ENCODE measurements around the gene ZNF331.

DNA sequence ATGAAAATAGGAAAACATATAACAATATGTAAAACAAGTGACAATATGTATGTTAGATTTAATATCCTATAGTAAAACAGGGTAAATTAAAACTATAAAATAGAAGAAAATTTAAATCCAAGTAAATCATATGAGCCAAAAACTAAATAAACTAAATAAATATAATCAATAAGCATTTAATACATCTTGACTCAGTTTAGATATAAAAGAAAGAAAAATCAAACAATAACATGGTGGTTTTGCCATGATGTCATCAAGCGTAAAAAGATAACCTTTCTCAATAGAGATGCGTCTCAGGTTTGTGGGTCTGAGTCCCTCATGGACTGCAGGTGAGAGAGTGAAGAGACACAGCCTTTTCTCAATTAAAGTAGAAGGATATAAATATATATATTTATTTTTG is 26.6 kb upstream of the ZNF331 start:
- TF ChIP-seq, protein P1, sequence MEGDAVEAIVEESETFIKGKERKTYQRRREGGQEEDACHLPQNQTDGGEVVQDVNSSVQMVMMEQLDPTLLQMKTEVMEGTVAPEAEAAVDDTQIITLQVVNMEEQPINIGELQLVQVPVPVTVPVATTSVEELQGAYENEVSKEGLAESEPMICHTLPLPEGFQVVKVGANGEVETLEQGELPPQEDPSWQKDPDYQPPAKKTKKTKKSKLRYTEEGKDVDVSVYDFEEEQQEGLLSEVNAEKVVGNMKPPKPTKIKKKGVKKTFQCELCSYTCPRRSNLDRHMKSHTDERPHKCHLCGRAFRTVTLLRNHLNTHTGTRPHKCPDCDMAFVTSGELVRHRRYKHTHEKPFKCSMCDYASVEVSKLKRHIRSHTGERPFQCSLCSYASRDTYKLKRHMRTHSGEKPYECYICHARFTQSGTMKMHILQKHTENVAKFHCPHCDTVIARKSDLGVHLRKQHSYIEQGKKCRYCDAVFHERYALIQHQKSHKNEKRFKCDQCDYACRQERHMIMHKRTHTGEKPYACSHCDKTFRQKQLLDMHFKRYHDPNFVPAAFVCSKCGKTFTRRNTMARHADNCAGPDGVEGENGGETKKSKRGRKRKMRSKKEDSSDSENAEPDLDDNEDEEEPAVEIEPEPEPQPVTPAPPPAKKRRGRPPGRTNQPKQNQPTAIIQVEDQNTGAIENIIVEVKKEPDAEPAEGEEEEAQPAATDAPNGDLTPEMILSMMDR (IDR thresholded peaks at IDR 0.05; ENCODE audit: low read depth, low read length), result no peak
- no peak for TF ChIP-seq EZH2phosphoT487 (IDR thresholded peaks at IDR 0.05; ENCODE audit: low read depth)
